H1 (cell line): ENCODE results near the gene GTPBP10. TPM values are rescaled to one million over a fixed set of nuclear protein-coding genes. Genes with fewer than 3 reads are reported as not detected.

Experiments
- NANOG ChIP-seq: IDR thresholded peaks from 2 replicates; pipeline ENCODE4 v1.6.1; 2011; ENCODE audit warnings: low read length, low read depth, mild to moderate bottlenecking, inconsistent platforms; ENCODE audit not compliant: insufficient read depth, poor library complexity, severe bottlenecking
- polyA plus RNA-seq, 7 experiments: library from polyadenylated mRNA; depleted of rRNA in 3 of 7; stranded (reverse) in 5 of 7; unstranded in 2 of 7; fragments of >200 nt in 5 of 7; fragments of 200-250 nt in 2 of 7; gene quantifications; 1 replicate in 5 of 7; 2 replicates in 1 of 7; 4 replicates in 1 of 7; pipeline versions ENCODE4 v1.2.1 to v1.2.3, GENCODE V29; 2011 to 2013; ENCODE audit warnings: missing spikeins in 2 of 7, mixed read lengths in 2 of 7
- total RNA-seq: library from RNA; stranded (reverse); fragmentation: NEBNext Ultra II Directional; extraction: Animal tissue kit (Norgen Biotek cat#: 25700); gene quantifications from 2 replicates; pipeline ENCODE4 v1.2.1, GENCODE V29; 2021

GTPBP10 gene
- total and polyA plus RNA-seq, 2 of the 8 experiments (the other 6 are each of a cell fraction or from before 2014, with no cell fraction given), result 4.4 to 21.2 TPM

DNA sequence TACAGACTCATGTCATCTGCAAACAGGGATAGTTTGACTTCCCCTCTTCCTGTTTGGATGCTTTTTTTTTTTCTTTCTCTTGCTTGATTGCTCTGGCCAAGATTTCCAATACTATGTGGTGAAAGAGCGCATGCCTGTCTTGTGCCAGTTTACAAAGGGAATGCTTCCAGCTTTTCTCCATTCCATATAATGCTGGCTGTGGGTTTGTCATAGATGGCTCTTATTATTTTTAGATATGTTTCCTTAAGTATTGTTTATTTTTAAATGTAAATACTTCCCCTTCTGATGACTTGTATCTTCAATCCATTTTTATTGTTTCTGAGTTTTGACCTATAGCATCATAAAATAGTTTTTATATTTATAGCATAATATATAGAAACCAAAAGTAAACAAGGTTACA is 43.3 kb upstream of the GTPBP10 start (continued):
- no peak for TF ChIP-seq NANOG
